ENCODE data around the gene GAGE12D. TPM values are rescaled to one million over a fixed set of nuclear protein-coding genes. Genes with fewer than 3 reads are reported as not detected.
"Not testable (repeated sequence)": the region's sequence is repeated elsewhere in the genome, so short reads cannot be mapped to it uniquely, and the experiment has no call there.

Gene GAGE12D
- polyA plus RNA-seq (2013, experiment 1 of 2), result not detected
- not detected for polyA plus RNA-seq (2013, experiment 2 of 2)

GRCh38 chrX:49541433-49541832 is at the start of gene GAGE12D:
TSS of gene GAGE12D (plus strand) at chrX:49541733. CDS start at chrX:49542888, 1,155 bp downstream.
- not testable (repeated sequence) for H3K27me3 ChIP-seq (ENCODE audit: insufficient read depth, low read length); H3K27ac ChIP-seq (ENCODE audit: low read depth, low read length); H3K36me3 ChIP-seq (ENCODE audit: insufficient read depth, low read length); H3K4me1 ChIP-seq (ENCODE audit: insufficient read depth, low read length); H3K9ac ChIP-seq (ENCODE audit: low read depth, low read length); H3K4me3 ChIP-seq (ENCODE audit: low read length); H3K9me3 ChIP-seq (ENCODE audit: insufficient read depth, low read depth, low read length)
- WGBS, result no CpG with 5 or more reads among the region's 16 CpGs

- WGBS, result no CpG with 5 or more reads among the region's 16 CpGs
- not testable (repeated sequence) for H3K27ac ChIP-seq (ENCODE audit: low read depth, low read length); H3K9ac ChIP-seq (ENCODE audit: low read depth, low read length); H3K9me3 ChIP-seq (ENCODE audit: insufficient read depth, low read depth, low read length); H3K27me3 ChIP-seq (ENCODE audit: insufficient read depth, low read length); H3K4me1 ChIP-seq (ENCODE audit: insufficient read depth, low read length); H3K4me3 ChIP-seq (ENCODE audit: low read length); H3K36me3 ChIP-seq (ENCODE audit: insufficient read depth, low read length)
These were observed 9.7 kb upstream of the GAGE12D start, which contains the start of gene GAGE12C for GRCh38 chrX:49531877-49532276. TSS of gene GAGE12C (plus strand) at chrX:49532177. CDS start at chrX:49533332, 1,155 bp downstream.

- not testable (repeated sequence) for H3K27me3 ChIP-seq (ENCODE audit: insufficient read depth, low read length); H3K36me3 ChIP-seq (ENCODE audit: insufficient read depth, low read length); H3K9ac ChIP-seq (ENCODE audit: low read depth, low read length); H3K4me3 ChIP-seq (ENCODE audit: low read length); H3K4me1 ChIP-seq (ENCODE audit: insufficient read depth, low read length); H3K27ac ChIP-seq (ENCODE audit: low read depth, low read length); H3K9me3 ChIP-seq (ENCODE audit: insufficient read depth, low read depth, low read length)
- WGBS, result no CpG with 5 or more reads among the region's 16 CpGs
These were observed 9.5 kb downstream of the GAGE12D start, which contains the start of gene GAGE12E for GRCh38 chrX:49550989-49551388. TSS of gene GAGE12E (plus strand) at chrX:49551289. CDS start at chrX:49552444, 1,155 bp downstream.

- not testable (repeated sequence) for H3K4me3 ChIP-seq (ENCODE audit: low read length); H3K27ac ChIP-seq (ENCODE audit: low read depth, low read length); H3K9me3 ChIP-seq (ENCODE audit: insufficient read depth, low read depth, low read length); H3K9ac ChIP-seq (ENCODE audit: low read depth, low read length); H3K36me3 ChIP-seq (ENCODE audit: insufficient read depth, low read length); H3K27me3 ChIP-seq (ENCODE audit: insufficient read depth, low read length); H3K4me1 ChIP-seq (ENCODE audit: insufficient read depth, low read length)
- WGBS, result no CpG with 5 or more reads among the region's 16 CpGs
These were observed 19.0 kb downstream of the GAGE12D start, which contains the start of gene GAGE12F for GRCh38 chrX:49560542-49560941. TSS of gene GAGE12F (plus strand) at chrX:49560842. CDS start at chrX:49561997, 1,155 bp downstream.

GRCh38 chrX:49568728-49569127 is 27.2 kb downstream of the GAGE12D start:
- no CpG with 5 or more reads among the region's 11 CpGs for WGBS
- H3K9ac ChIP-seq (ENCODE audit: low read depth, low read length); H3K9me3 ChIP-seq (ENCODE audit: insufficient read depth, low read depth, low read length); H3K36me3 ChIP-seq (ENCODE audit: insufficient read depth, low read length); H3K27ac ChIP-seq (ENCODE audit: low read depth, low read length); H3K4me1 ChIP-seq (ENCODE audit: insufficient read depth, low read length); H3K27me3 ChIP-seq (ENCODE audit: insufficient read depth, low read length); H3K4me3 ChIP-seq (ENCODE audit: low read length): not testable (repeated sequence)

- H3K9ac ChIP-seq (ENCODE audit: low read depth, low read length); H3K4me3 ChIP-seq (ENCODE audit: low read length); H3K4me1 ChIP-seq (ENCODE audit: insufficient read depth, low read length); H3K9me3 ChIP-seq (ENCODE audit: insufficient read depth, low read depth, low read length); H3K36me3 ChIP-seq (ENCODE audit: insufficient read depth, low read length); H3K27ac ChIP-seq (ENCODE audit: low read depth, low read length); H3K27me3 ChIP-seq (ENCODE audit: insufficient read depth, low read length): not testable (repeated sequence)
- whole genome bisulfite sequencing, result 97% methylated on average over 6 of the region's 13 CpGs
These were observed 27.6 kb downstream of the GAGE12D start for GRCh38 chrX:49569152-49569551.

- H3K36me3 ChIP-seq (ENCODE audit: insufficient read depth, low read length); H3K4me3 ChIP-seq (ENCODE audit: low read length); H3K27me3 ChIP-seq (ENCODE audit: insufficient read depth, low read length); H3K9ac ChIP-seq (ENCODE audit: low read depth, low read length); H3K27ac ChIP-seq (ENCODE audit: low read depth, low read length); H3K4me1 ChIP-seq (ENCODE audit: insufficient read depth, low read length); H3K9me3 ChIP-seq (ENCODE audit: insufficient read depth, low read depth, low read length): not testable (repeated sequence)
- no CpG with 5 or more reads among the region's 16 CpGs for WGBS
These were observed 28.6 kb downstream of the GAGE12D start, which contains the start of gene GAGE12G for GRCh38 chrX:49570100-49570499. TSS of gene GAGE12G (plus strand) at chrX:49570400. CDS start at chrX:49571555, 1,155 bp downstream.

GRCh38 chrX:49579649-49580048 is 38.1 kb downstream of the GAGE12D start, which contains the start of gene GAGE12H:
TSS of gene GAGE12H (plus strand) at chrX:49579949. CDS start at chrX:49581104, 1,155 bp downstream.
- no CpG with 5 or more reads among the region's 16 CpGs for WGBS
- not testable (repeated sequence) for H3K27ac ChIP-seq (ENCODE audit: low read depth, low read length)

GRCh38 chrX:49589196-49589595 is 47.7 kb downstream of the GAGE12D start, which contains the start of gene GAGE2A:
TSS of gene GAGE2A (plus strand) at chrX:49589496. CDS start at chrX:49590651, 1,155 bp downstream.
- H3K4me3 ChIP-seq (ENCODE audit: low read length); H3K27ac ChIP-seq (ENCODE audit: low read depth, low read length): not testable (repeated sequence)
- WGBS, result no CpG with 5 or more reads among the region's 16 CpGs

More at GRCh38 chrX:49579649-49580048, 38.1 kb downstream of the GAGE12D start, which contains the start of gene GAGE12H:
- not testable (repeated sequence) for H3K9me3 ChIP-seq (ENCODE audit: insufficient read depth, low read depth, low read length); H3K9ac ChIP-seq (ENCODE audit: low read depth, low read length); H3K4me3 ChIP-seq (ENCODE audit: low read length); H3K36me3 ChIP-seq (ENCODE audit: insufficient read depth, low read length); H3K27me3 ChIP-seq (ENCODE audit: insufficient read depth, low read length); H3K4me1 ChIP-seq (ENCODE audit: insufficient read depth, low read length)

GRCh38 chrX:49589769-49590478 is 48.4 kb downstream of the GAGE12D start:
- not testable (repeated sequence) for H3K4me3 ChIP-seq (ENCODE audit: low read length); H3K9me3 ChIP-seq (ENCODE audit: insufficient read depth, low read depth, low read length); H3K9ac ChIP-seq (ENCODE audit: low read depth, low read length); H3K36me3 ChIP-seq (ENCODE audit: insufficient read depth, low read length); H3K27ac ChIP-seq (ENCODE audit: low read depth, low read length); H3K27me3 ChIP-seq (ENCODE audit: insufficient read depth, low read length); H3K4me1 ChIP-seq (ENCODE audit: insufficient read depth, low read length)
- WGBS, result 93% methylated on average over 19 of the region's 37 CpGs

More at GRCh38 chrX:49589196-49589595, 47.7 kb downstream of the GAGE12D start, which contains the start of gene GAGE2A:
- H3K27me3 ChIP-seq (ENCODE audit: insufficient read depth, low read length); H3K9me3 ChIP-seq (ENCODE audit: insufficient read depth, low read depth, low read length); H3K9ac ChIP-seq (ENCODE audit: low read depth, low read length); H3K4me1 ChIP-seq (ENCODE audit: insufficient read depth, low read length); H3K36me3 ChIP-seq (ENCODE audit: insufficient read depth, low read length): not testable (repeated sequence)

GRCh38 chrX:49590488-49590887 is 49.0 kb downstream of the GAGE12D start:
- H3K9ac ChIP-seq (ENCODE audit: low read depth, low read length); H3K4me1 ChIP-seq (ENCODE audit: insufficient read depth, low read length); H3K27me3 ChIP-seq (ENCODE audit: insufficient read depth, low read length); H3K4me3 ChIP-seq (ENCODE audit: low read length); H3K27ac ChIP-seq (ENCODE audit: low read depth, low read length); H3K9me3 ChIP-seq (ENCODE audit: insufficient read depth, low read depth, low read length); H3K36me3 ChIP-seq (ENCODE audit: insufficient read depth, low read length): not testable (repeated sequence)
- WGBS, result 93% methylated on average over 13 of the region's 17 CpGs
